Lower leg skin (tissue), 3 donors: ENCODE measurements around the gene MIS18A.

Experiments
- CTCF ChIP-seq, 3 donors: fragments of 450-650 bp; IDR thresholded peaks; one replicate each; pipeline ENCODE4 v1.5.1; 2016; ENCODE audit warnings: antibody characterized with exemption in 3 of 3, mild to moderate bottlenecking in 3 of 3, moderate library complexity in 2 of 3
- POLR2A ChIP-seq, 2 donors: fragments of 450-650 bp; IDR thresholded peaks; one replicate each; pipeline ENCODE4 v1.6.1; 2016 to 2017; ENCODE audit warnings: antibody characterized with exemption in 2 of 2, mild to moderate bottlenecking in 1 of 2, moderate library complexity in 1 of 2

- TF ChIP-seq CTCF (IDR thresholded peaks at IDR 0.05) (no peak), POLR2A (IDR thresholded peaks at IDR 0.05) (no peak)
Observed at GRCh38 chr21:32316361-32317215, 37.7 kb upstream of the MIS18A start.
